ENCODE measurements around the gene CFAP99.

GRCh38 chr4:2377241-2377640 lies 41.5 kb upstream of the CFAP99 start:
- TF ChIP-seq, protein P1, sequence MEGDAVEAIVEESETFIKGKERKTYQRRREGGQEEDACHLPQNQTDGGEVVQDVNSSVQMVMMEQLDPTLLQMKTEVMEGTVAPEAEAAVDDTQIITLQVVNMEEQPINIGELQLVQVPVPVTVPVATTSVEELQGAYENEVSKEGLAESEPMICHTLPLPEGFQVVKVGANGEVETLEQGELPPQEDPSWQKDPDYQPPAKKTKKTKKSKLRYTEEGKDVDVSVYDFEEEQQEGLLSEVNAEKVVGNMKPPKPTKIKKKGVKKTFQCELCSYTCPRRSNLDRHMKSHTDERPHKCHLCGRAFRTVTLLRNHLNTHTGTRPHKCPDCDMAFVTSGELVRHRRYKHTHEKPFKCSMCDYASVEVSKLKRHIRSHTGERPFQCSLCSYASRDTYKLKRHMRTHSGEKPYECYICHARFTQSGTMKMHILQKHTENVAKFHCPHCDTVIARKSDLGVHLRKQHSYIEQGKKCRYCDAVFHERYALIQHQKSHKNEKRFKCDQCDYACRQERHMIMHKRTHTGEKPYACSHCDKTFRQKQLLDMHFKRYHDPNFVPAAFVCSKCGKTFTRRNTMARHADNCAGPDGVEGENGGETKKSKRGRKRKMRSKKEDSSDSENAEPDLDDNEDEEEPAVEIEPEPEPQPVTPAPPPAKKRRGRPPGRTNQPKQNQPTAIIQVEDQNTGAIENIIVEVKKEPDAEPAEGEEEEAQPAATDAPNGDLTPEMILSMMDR (IDR thresholded peaks at IDR 0.05; ENCODE audit: borderline replicate concordance, extremely low read depth, low read length, poor library complexity, severe bottlenecking) = no peak
- no peak for TF ChIP-seq EZH2 (IDR thresholded peaks at IDR 0.05; ENCODE audit: borderline replicate concordance, low read depth, low read length, severe bottlenecking)
